ENCODE results near the gene MAGEB1.

MAGEB1 gene

GRCh38 chrX:30220661-30221060 is 26.3 kb upstream of the MAGEB1 start:
- H3K4me1 ChIP-seq = no peaks in the 10 kb centered on the region
- no peak overlapping the region for H3K4me3 ChIP-seq (ENCODE audit: low read depth, low read length)
- no peak overlapping the region for H3K9ac ChIP-seq
- H3K9me3 ChIP-seq (ENCODE audit: control insufficient read depth, low read length) = no peaks in the 10 kb centered on the region
- H3K4me2 ChIP-seq (ENCODE audit: low read length) = no peak overlapping the region
- H3K79me2 ChIP-seq = no peaks in the 10 kb centered on the region
- no peaks in the 10 kb centered on the region for H3K27me3 ChIP-seq (ENCODE audit: control insufficient read depth, insufficient read depth, low read length)
- no peak for TF ChIP-seq CTCF (IDR thresholded peaks at IDR 0.05)
- H2AFZ ChIP-seq = no peak overlapping the region
- no peaks in the 10 kb centered on the region for H3K36me3 ChIP-seq (ENCODE audit: control insufficient read depth, insufficient read depth, low read length)
- H3K27ac ChIP-seq = no peak overlapping the region

- Histone ChIP-seq H3K4me3 (ENCODE audit: low read depth, low read length) (no peak overlapping the region), H3K27me3 (ENCODE audit: control insufficient read depth, insufficient read depth, low read length) (no peaks in the 10 kb centered on the region), H3K27ac (no peak overlapping the region), H3K4me2 (ENCODE audit: low read length) (no peak overlapping the region), H3K79me2 (no peaks in the 10 kb centered on the region), H2AFZ (no peak overlapping the region), H3K9ac (no peak overlapping the region), H3K36me3 (ENCODE audit: control insufficient read depth, insufficient read depth, low read length) (no peaks in the 10 kb centered on the region), H3K4me1 (no peaks in the 10 kb centered on the region), H3K9me3 (ENCODE audit: control insufficient read depth, low read length) (no peaks in the 10 kb centered on the region)
- no peak for TF ChIP-seq CTCF (IDR thresholded peaks at IDR 0.05)
Observed at GRCh38 chrX:30224536-30224935, 22.4 kb upstream of the MAGEB1 start.

- Histone ChIP-seq H3K4me3 (ENCODE audit: low read depth, low read length) (no peak overlapping the region), H3K9me3 (ENCODE audit: control insufficient read depth, low read length) (no peaks in the 10 kb centered on the region)
- no peak for TF ChIP-seq CTCF (IDR thresholded peaks at IDR 0.05)
Observed at GRCh38 chrX:30228526-30228925, 18.4 kb upstream of the MAGEB1 start.

GRCh38 chrX:30230395-30230794 is 16.6 kb upstream of the MAGEB1 start, which contains the start of gene MAGEB3:
MAGEB3 (plus strand) TSS chrX:30230657; CDS start chrX:30235925, 5,268 bp downstream.
- Histone ChIP-seq H3K9me3 (ENCODE audit: control insufficient read depth, low read length) (no peaks in the 10 kb centered on the region), H3K36me3 (ENCODE audit: control insufficient read depth, insufficient read depth, low read length) (no peaks in the 10 kb centered on the region), H3K4me2 (ENCODE audit: low read length) (no peak within 1 kb of the TSS), H2AFZ (no peak within 1 kb of the TSS), H3K79me2 (no peaks in the 10 kb centered on the region), H3K4me1 (no peaks in the 10 kb centered on the region), H3K27ac (no peak within 1 kb of the TSS), H3K9ac (no peak within 1 kb of the TSS), H3K4me3 (ENCODE audit: low read depth, low read length) (no peak within 1 kb of the TSS), H3K27me3 (ENCODE audit: control insufficient read depth, insufficient read depth, low read length) (no peaks in the 10 kb centered on the region)
- TF ChIP-seq CTCF (IDR thresholded peaks at IDR 0.05) = no peak

More at GRCh38 chrX:30228526-30228925, 18.4 kb upstream of the MAGEB1 start:
- no peak overlapping the region for H3K4me2 ChIP-seq (ENCODE audit: low read length)
- no peak overlapping the region for H3K9ac ChIP-seq
- no peaks in the 10 kb centered on the region for H3K27me3 ChIP-seq (ENCODE audit: control insufficient read depth, insufficient read depth, low read length)
- H3K4me1 ChIP-seq = no peaks in the 10 kb centered on the region
- no peaks in the 10 kb centered on the region for H3K36me3 ChIP-seq (ENCODE audit: control insufficient read depth, insufficient read depth, low read length)
- no peak overlapping the region for H2AFZ ChIP-seq
- H3K27ac ChIP-seq = no peak overlapping the region
- H3K79me2 ChIP-seq = no peaks in the 10 kb centered on the region

- Histone ChIP-seq H3K9ac (no peak within 1 kb of the TSS), H3K27me3 (ENCODE audit: control insufficient read depth, insufficient read depth, low read length) (no peaks in the 10 kb centered on the region), H2AFZ (no peak within 1 kb of the TSS), H3K4me2 (ENCODE audit: low read length) (no peak within 1 kb of the TSS), H3K4me3 (ENCODE audit: low read depth, low read length) (no peak within 1 kb of the TSS), H3K27ac (no peak within 1 kb of the TSS), H3K4me1 (no peaks in the 10 kb centered on the region), H3K36me3 (ENCODE audit: control insufficient read depth, insufficient read depth, low read length) (no peaks in the 10 kb centered on the region), H3K79me2 (no peaks in the 10 kb centered on the region), H3K9me3 (ENCODE audit: control insufficient read depth, low read length) (no peaks in the 10 kb centered on the region)
- TF ChIP-seq CTCF (IDR thresholded peaks at IDR 0.05) = no peak
Observed at GRCh38 chrX:30241724-30242415, 5.1 kb upstream of the MAGEB1 start, which contains the start of gene MAGEB4. MAGEB4 (plus strand) TSS chrX:30242000; CDS start chrX:30242136, 136 bp downstream.

Measured in parathyroid adenoma (tissue), 2 donors.